Measurements from ENCODE around the gene PLGRKT.

The PLGRKT gene

GRCh38 chr9:5428794-5429528, 8.8 kb downstream of the PLGRKT start:
- TF ChIP-seq SIN3A (IDR thresholded peaks at IDR 0.05; ENCODE audit: borderline replicate concordance, insufficient read depth, low read length) (no peak), TAF1 (IDR thresholded peaks at IDR 0.05; ENCODE audit: borderline replicate concordance, insufficient read depth, low read length) (no peak), FOXP2 (optimal IDR thresholded peaks at IDR 0.05; ENCODE audit: borderline replicate concordance, extremely low read depth, extremely low read length, insufficient read depth) (no peak), POLR2AphosphoS5 (IDR thresholded peaks at IDR 0.05; ENCODE audit: low read depth, low read length) (no peak), REST (IDR thresholded peaks at IDR 0.05; ENCODE audit: insufficient read depth in 1 of 2, low read depth in 2 of 2, low read length in 2 of 2) (no peak)

GRCh38 chr9:5428172-5428571, 9.6 kb downstream of the PLGRKT start:
- TF ChIP-seq SIN3A (IDR thresholded peaks at IDR 0.05; ENCODE audit: borderline replicate concordance, insufficient read depth, low read length): no peak
- TF ChIP-seq TAF1 (IDR thresholded peaks at IDR 0.05; ENCODE audit: borderline replicate concordance, insufficient read depth, low read length): no peak
- no peak for TF ChIP-seq REST (IDR thresholded peaks at IDR 0.05; ENCODE audit: insufficient read depth in 1 of 2, low read depth in 2 of 2, low read length in 2 of 2)
- TF ChIP-seq POLR2AphosphoS5 (IDR thresholded peaks at IDR 0.05; ENCODE audit: low read depth, low read length): no peak
- TF ChIP-seq FOXP2 (optimal IDR thresholded peaks at IDR 0.05; ENCODE audit: borderline replicate concordance, extremely low read depth, extremely low read length, insufficient read depth): no peak

GRCh38 chr9:5427005-5427404, 10.7 kb downstream of the PLGRKT start:
- TF ChIP-seq REST (IDR thresholded peaks at IDR 0.05; ENCODE audit: insufficient read depth in 1 of 2, low read depth in 2 of 2, low read length in 2 of 2) (no peak), POLR2AphosphoS5 (IDR thresholded peaks at IDR 0.05; ENCODE audit: low read depth, low read length) (no peak), TAF1 (IDR thresholded peaks at IDR 0.05; ENCODE audit: borderline replicate concordance, insufficient read depth, low read length) (no peak), FOXP2 (optimal IDR thresholded peaks at IDR 0.05; ENCODE audit: borderline replicate concordance, extremely low read depth, extremely low read length, insufficient read depth) (no peak), SIN3A (IDR thresholded peaks at IDR 0.05; ENCODE audit: borderline replicate concordance, insufficient read depth, low read length) (no peak)

GRCh38 chr9:5425006-5425628, 12.6 kb downstream of the PLGRKT start:
- no peak for TF ChIP-seq POLR2AphosphoS5 (IDR thresholded peaks at IDR 0.05; ENCODE audit: low read depth, low read length)
- no peak for TF ChIP-seq SIN3A (IDR thresholded peaks at IDR 0.05; ENCODE audit: borderline replicate concordance, insufficient read depth, low read length)
- no peak for TF ChIP-seq REST (IDR thresholded peaks at IDR 0.05; ENCODE audit: insufficient read depth in 1 of 2, low read depth in 2 of 2, low read length in 2 of 2)
- TF ChIP-seq TAF1 (IDR thresholded peaks at IDR 0.05; ENCODE audit: borderline replicate concordance, insufficient read depth, low read length): no peak
- TF ChIP-seq FOXP2 (optimal IDR thresholded peaks at IDR 0.05; ENCODE audit: borderline replicate concordance, extremely low read depth, extremely low read length, insufficient read depth): no peak
